IMR-90 (cell line): ENCODE measurements around the gene CFAP58. TPM values are rescaled to one million over a fixed set of nuclear protein-coding genes. Genes with fewer than 3 reads are reported as not detected.

Experiments
- ATAC-seq: fragments of 200-7000 bp; cut with Tn5 transposase; 2 replicates; pipeline ENCODE4 v1.9.1; 2020; ENCODE audit warnings: low read depth, mild to moderate bottlenecking, moderate library complexity
- BruUV-seq: library from RNA; stranded (reverse); fragments of 400-500 nt; replicated peaks from 2 replicates; lab custom pipeline; 2021; lab: Mats Ljungman, UMichigan
- CTCF ChIA-PET: fragments of 300-600 bp; formaldehyde crosslinking; extraction: SDS; loops from one replicate; lab custom pipeline; 2021; ENCODE audit warnings: antibody characterized with exemption; lab: Yijun Ruan, JAX
- POLR2A ChIA-PET: fragments of 300-600 bp; sonication (Branson Sonifier 250); formaldehyde crosslinking; loops from one replicate; lab custom pipeline; 2022; ENCODE audit warnings: antibody characterized with exemption; ENCODE audit not compliant: unreplicated experiment; lab: Charles Lee
- DNase-seq: peaks from one replicate; pipeline ENCODE4 v3.0.0; 2013
- H2AFZ ChIP-seq: replicated peaks from 2 replicates; pipeline ENCODE3; 2013; ENCODE audit warnings: low read length, mild to moderate bottlenecking; ENCODE audit not compliant: poor library complexity
- H2AK5ac ChIP-seq: 2 replicates; pipeline ENCODE4 v1.6.1; 2013; ENCODE audit warnings: low read depth, low read length, inconsistent platforms
- H2AK9ac ChIP-seq: replicated peaks from 2 replicates; pipeline ENCODE3; 2013; ENCODE audit warnings: mild to moderate bottlenecking, low read depth, low read length, moderate library complexity; ENCODE audit not compliant: poor library complexity
- H2BK120ac ChIP-seq: 2 replicates; pipeline ENCODE4 v1.6.1; 2013; ENCODE audit warnings: low read depth, low read length, inconsistent platforms
- H2BK15ac ChIP-seq: 3 replicates; pipeline ENCODE4 v1.6.1; 2013; ENCODE audit warnings: low read depth, low read length, inconsistent platforms
- H2BK20ac ChIP-seq: 2 replicates; pipeline ENCODE4 v1.6.1; 2013; ENCODE audit warnings: low read depth, mild to moderate bottlenecking, inconsistent platforms, low read length, moderate library complexity
- H2BK5ac ChIP-seq: 2 replicates; pipeline ENCODE4 v1.6.1; 2013; ENCODE audit warnings: mild to moderate bottlenecking, low read depth, low read length, inconsistent platforms; ENCODE audit not compliant: poor library complexity, severe bottlenecking
- H3K14ac ChIP-seq: replicated peaks from 2 replicates; pipeline ENCODE4 v1.6.1; 2013; ENCODE audit warnings: low read depth, low read length, inconsistent platforms
- H3K18ac ChIP-seq: 2 replicates; pipeline ENCODE4 v1.6.1; 2013; ENCODE audit warnings: low read depth, low read length, control low read depth
- H3K23ac ChIP-seq: 2 replicates; pipeline ENCODE4 v1.6.1; 2013; ENCODE audit warnings: low read depth, low read length, inconsistent platforms
- H3K27ac ChIP-seq: 2 replicates; pipeline ENCODE4 v1.5.1; 2013; ENCODE audit warnings: mild to moderate bottlenecking, control low read depth, low read length; ENCODE audit not compliant: insufficient read depth
- H3K27me3 ChIP-seq: 2 replicates; pipeline ENCODE4 v1.6.1; 2013; ENCODE audit warnings: low read length; ENCODE audit not compliant: control insufficient read depth, insufficient read depth
- H3K36me3 ChIP-seq: 2 replicates; pipeline ENCODE4 v1.6.1; 2013; ENCODE audit warnings: low read length, mixed read lengths; ENCODE audit not compliant: control insufficient read depth, insufficient read depth
- H3K4ac ChIP-seq: 2 replicates; pipeline ENCODE4 v1.6.1; 2013; ENCODE audit warnings: low read depth, low read length, inconsistent platforms
- H3K4me1 ChIP-seq: 2 replicates; pipeline ENCODE4 v1.6.1; 2013; ENCODE audit warnings: low read length, mixed read lengths; ENCODE audit not compliant: control insufficient read depth, insufficient read depth
- H3K4me2 ChIP-seq: 2 replicates; pipeline ENCODE4 v1.6.1; 2013; ENCODE audit warnings: low read depth, mild to moderate bottlenecking, control low read depth, low read length, moderate library complexity
- H3K4me3 ChIP-seq: 2 replicates; pipeline ENCODE4 v1.5.1; 2013; ENCODE audit warnings: low read depth, mild to moderate bottlenecking, control low read depth, low read length, moderate library complexity; ENCODE audit not compliant: insufficient read depth
- H3K56ac ChIP-seq: 2 replicates; pipeline ENCODE4 v1.6.1; 2013; ENCODE audit warnings: low read length, inconsistent platforms; ENCODE audit not compliant: insufficient read depth; ENCODE audit errors: extremely low read depth
- H3K79me1 ChIP-seq, 2 experiments: 2 replicates each; pipeline ENCODE4 v1.6.1; 2013; ENCODE audit warnings: low read length in 2 of 2, inconsistent platforms in 1 of 2, low read depth in 1 of 2
- H3K9ac ChIP-seq: 2 replicates; pipeline ENCODE4 v1.6.1; 2013; ENCODE audit warnings: low read depth, low read length, control low read depth
- H3K9me1 ChIP-seq: 2 replicates; pipeline ENCODE4 v1.6.1; 2013; ENCODE audit warnings: low read length, inconsistent platforms; ENCODE audit not compliant: insufficient read depth
- H3K9me3 ChIP-seq: 2 replicates; pipeline ENCODE4 v1.6.1; 2013; ENCODE audit warnings: low read length; ENCODE audit not compliant: control insufficient read depth, insufficient read depth
- H4K20me1 ChIP-seq: 2 replicates; pipeline ENCODE4 v1.6.1; 2013; ENCODE audit warnings: low read length, inconsistent platforms; ENCODE audit not compliant: insufficient read depth
- H4K5ac ChIP-seq: 2 replicates; pipeline ENCODE4 v1.6.1; 2013; ENCODE audit warnings: mild to moderate bottlenecking, low read depth, low read length, control low read depth
- H4K8ac ChIP-seq, 2 experiments: 2 replicates each; pipeline ENCODE4 v1.6.1; 2013; ENCODE audit warnings: low read depth in 2 of 2, low read length in 2 of 2, control low read depth in 1 of 2, inconsistent platforms in 1 of 2
- H4K91ac ChIP-seq: 2 replicates; pipeline ENCODE4 v1.6.1; 2013; ENCODE audit warnings: low read depth, low read length, inconsistent platforms; ENCODE audit not compliant: insufficient read depth
- FOS ChIP-seq: fragments of 150-350 bp; IDR thresholded peaks from 2 replicates; pipeline ENCODE4 v1.6.1; 2016; ENCODE audit warnings: low read depth, low read length
- MAZ ChIP-seq: IDR thresholded peaks from 2 replicates; pipeline ENCODE4 v1.6.1; 2012; ENCODE audit warnings: low read depth, mild to moderate bottlenecking, low read length, improper control_type of control experiment, moderate library complexity, borderline replicate concordance
- RAD21 ChIP-seq: IDR thresholded peaks from 2 replicates; pipeline ENCODE4 v1.6.1; 2012; ENCODE audit warnings: low read length, improper control_type of control experiment
- RCOR1 ChIP-seq: IDR thresholded peaks from 2 replicates; pipeline ENCODE4 v1.6.1; 2012; ENCODE audit warnings: mild to moderate bottlenecking, low read length, improper control_type of control experiment; ENCODE audit not compliant: insufficient replicate concordance
- SMC3 ChIP-seq: fragments of 150-350 bp; IDR thresholded peaks from 2 replicates; pipeline ENCODE4 v1.6.1; 2016; ENCODE audit warnings: low read depth, mild to moderate bottlenecking, antibody characterized with exemption, low read length, moderate library complexity
- WGBS, 2 experiments: methylation state at CpG; one replicate each; pipeline versions ENCODE4 v1.1.5 to v1.1.7; 2013; ENCODE audit warnings: missing lambda C conversion rate in 2 of 2; ENCODE audit not compliant: insufficient read length in 1 of 2; ENCODE audit errors: extremely low coverage in 2 of 2; 5-methylcytosine and 5-hydroxymethylcytosine counted together
- dilution Hi-C: fragments of 300-500 bp; cut with HindIII; formaldehyde crosslinking; loops from one replicate; pipeline ENCODE4 v1.14.3; 2018; ENCODE audit warnings: low sequenced_read_pairs; ENCODE audit not compliant: unreplicated experiment
- in situ Hi-C: fragments of 300-500 bp; cut with MboI; formaldehyde crosslinking; loops from 3 replicates; pipeline ENCODE4 v1.14.3; 2019; ENCODE audit warnings: low sequenced_read_pairs, inconsistent platforms, mixed read lengths
- intact Hi-C: fragments of 100-400 bp; cut with micrococcal nuclease; formaldehyde crosslinking; loops from 2 replicates; pipeline ENCODE4 v1.10.0; 2022
- polyA plus RNA-seq, 3 experiments: library from polyadenylated mRNA; depleted of rRNA; stranded (reverse); fragments of >200 nt; gene quantifications; 2 replicates each; pipeline ENCODE4 v1.2.3, GENCODE V29; 2012; ENCODE audit warnings: low replicate concordance in 1 of 3
- total RNA-seq: library from RNA; depleted of rRNA; stranded (reverse); fragments of >200 nt; gene quantifications from 2 replicates; pipeline ENCODE4 v1.2.3, GENCODE V29; 2012

The CFAP58 gene
- total and polyA plus RNA-seq, 2 of the 4 experiments (the other 2 are of a cell fraction), result 0.36 to 0.72 TPM

- ATAC-seq, result no peak
- no CpG with 5 or more reads among the region's 3 CpGs for WGBS, 2 experiments
- H3K4ac ChIP-seq, result no peak overlapping the region
- H2BK120ac ChIP-seq, result no peak overlapping the region
- no peak for TF ChIP-seq MAZ
- TF ChIP-seq RCOR1, result no peak
- no peak for TF ChIP-seq FOS
- no peak for TF ChIP-seq SMC3
- TF ChIP-seq RAD21, result no peak
- H2BK5ac ChIP-seq, result no peak overlapping the region
- peaks cover 4% of the 10 kb centered on the region for H3K27me3 ChIP-seq
- no peaks in the 10 kb centered on the region for H3K9me1 ChIP-seq
- H2AK5ac ChIP-seq, result no peak overlapping the region
- H3K9ac ChIP-seq, result no peak overlapping the region
- H3K14ac ChIP-seq, result no peak overlapping the region
- H3K79me1 ChIP-seq, result no peaks in the 10 kb centered on the region
- H3K4me3 ChIP-seq, result no peak overlapping the region
- H4K5ac ChIP-seq, result no peak overlapping the region
- no peak overlapping the region for H3K23ac ChIP-seq
- no peak overlapping the region for H4K8ac ChIP-seq
- no peak for DNase-seq
- BruUV-seq, result no TSS peak
- no peak overlapping the region for H2BK20ac ChIP-seq
- intact Hi-C loops, result no loop called here
- ChIA-PET POLR2A (no interaction called here), CTCF (no interaction called here)
- in situ Hi-C loops, result no loop called here
- no peak overlapping the region for H2BK15ac ChIP-seq
- H3K9me3 ChIP-seq, result no peaks in the 10 kb centered on the region
- no peak overlapping the region for H2AK9ac ChIP-seq
- H4K91ac ChIP-seq, result no peak overlapping the region
- H3K4me1 ChIP-seq, result no peaks in the 10 kb centered on the region
- no peak overlapping the region for H2AFZ ChIP-seq
- H3K56ac ChIP-seq, result no peak overlapping the region
- no peak overlapping the region for H3K18ac ChIP-seq
- dilution Hi-C loops, result no loop called here
- no peak overlapping the region for H3K4me2 ChIP-seq
- H3K36me3 ChIP-seq, result no peaks in the 10 kb centered on the region
- H4K20me1 ChIP-seq, result no peaks in the 10 kb centered on the region
- no peak overlapping the region for H3K27ac ChIP-seq
Measured at GRCh38 chr10:104430360-104430759, 76.7 kb downstream of the CFAP58 start.
